ENCODE results near the gene NUMA1. TPM values are rescaled to one million over a fixed set of nuclear protein-coding genes. Genes with fewer than 3 reads are reported as not detected.

NUMA1 gene, protein sequence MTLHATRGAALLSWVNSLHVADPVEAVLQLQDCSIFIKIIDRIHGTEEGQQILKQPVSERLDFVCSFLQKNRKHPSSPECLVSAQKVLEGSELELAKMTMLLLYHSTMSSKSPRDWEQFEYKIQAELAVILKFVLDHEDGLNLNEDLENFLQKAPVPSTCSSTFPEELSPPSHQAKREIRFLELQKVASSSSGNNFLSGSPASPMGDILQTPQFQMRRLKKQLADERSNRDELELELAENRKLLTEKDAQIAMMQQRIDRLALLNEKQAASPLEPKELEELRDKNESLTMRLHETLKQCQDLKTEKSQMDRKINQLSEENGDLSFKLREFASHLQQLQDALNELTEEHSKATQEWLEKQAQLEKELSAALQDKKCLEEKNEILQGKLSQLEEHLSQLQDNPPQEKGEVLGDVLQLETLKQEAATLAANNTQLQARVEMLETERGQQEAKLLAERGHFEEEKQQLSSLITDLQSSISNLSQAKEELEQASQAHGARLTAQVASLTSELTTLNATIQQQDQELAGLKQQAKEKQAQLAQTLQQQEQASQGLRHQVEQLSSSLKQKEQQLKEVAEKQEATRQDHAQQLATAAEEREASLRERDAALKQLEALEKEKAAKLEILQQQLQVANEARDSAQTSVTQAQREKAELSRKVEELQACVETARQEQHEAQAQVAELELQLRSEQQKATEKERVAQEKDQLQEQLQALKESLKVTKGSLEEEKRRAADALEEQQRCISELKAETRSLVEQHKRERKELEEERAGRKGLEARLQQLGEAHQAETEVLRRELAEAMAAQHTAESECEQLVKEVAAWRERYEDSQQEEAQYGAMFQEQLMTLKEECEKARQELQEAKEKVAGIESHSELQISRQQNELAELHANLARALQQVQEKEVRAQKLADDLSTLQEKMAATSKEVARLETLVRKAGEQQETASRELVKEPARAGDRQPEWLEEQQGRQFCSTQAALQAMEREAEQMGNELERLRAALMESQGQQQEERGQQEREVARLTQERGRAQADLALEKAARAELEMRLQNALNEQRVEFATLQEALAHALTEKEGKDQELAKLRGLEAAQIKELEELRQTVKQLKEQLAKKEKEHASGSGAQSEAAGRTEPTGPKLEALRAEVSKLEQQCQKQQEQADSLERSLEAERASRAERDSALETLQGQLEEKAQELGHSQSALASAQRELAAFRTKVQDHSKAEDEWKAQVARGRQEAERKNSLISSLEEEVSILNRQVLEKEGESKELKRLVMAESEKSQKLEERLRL (N-terminal part only)
- 100 to 1,000 TPM; 232 to 355 (median 282) TPM for polyA plus RNA-seq (ENCODE audit: insufficient read length in 4 of 4)

GRCh38 chr11:72080326-72081183, at the start of gene NUMA1, which contains the start of gene LRRC51:
Gene NUMA1 (minus strand): TSS chr11:72080542. CDS start chr11:72035943, 44,599 bp downstream.
Gene LRRC51 (plus strand): TSS chr11:72080850. CDS start chr11:72089084, 8,234 bp downstream.
- peak; percentile 98 to 100 (median 100) for DNase-seq (ENCODE audit: low read depth in 4 of 4, low spot score in 2 of 4)

GRCh38 chr11:72129381-72129780, 49.0 kb upstream of the NUMA1 start:
- no peak for DNase-seq (ENCODE audit: low read depth in 4 of 4, low spot score in 2 of 4)

- no peak for DNase-seq (ENCODE audit: low read depth in 4 of 4, low spot score in 2 of 4)
Measured at GRCh38 chr11:72127923-72128322, 47.6 kb upstream of the NUMA1 start.

DNA sequence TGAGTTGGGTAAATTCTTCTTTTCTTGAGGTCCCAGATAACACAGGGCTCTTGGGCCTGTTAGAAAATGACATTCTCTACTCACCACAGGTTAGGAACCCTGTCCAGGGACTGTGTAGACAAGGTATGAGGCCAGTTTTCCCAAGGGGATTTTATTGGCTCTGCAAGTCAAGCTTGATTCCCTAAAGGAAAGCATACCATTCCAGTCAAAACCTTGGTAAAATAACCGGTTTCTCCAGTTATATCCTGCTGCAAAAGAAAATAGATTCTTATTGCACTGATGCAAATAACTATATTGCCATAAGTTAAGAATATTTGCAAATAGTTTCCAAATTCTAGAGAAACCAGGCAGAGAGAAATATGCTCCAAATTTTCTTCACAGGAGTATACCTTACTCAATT, 45.6 kb upstream of the NUMA1 start:
- no peak for DNase-seq (ENCODE audit: low read depth in 4 of 4, low spot score in 2 of 4)

- DNase-seq (ENCODE audit: low read depth in 4 of 4, low spot score in 2 of 4): no peak
Measured at GRCh38 chr11:72124046-72124445, 43.7 kb upstream of the NUMA1 start.

DNA sequence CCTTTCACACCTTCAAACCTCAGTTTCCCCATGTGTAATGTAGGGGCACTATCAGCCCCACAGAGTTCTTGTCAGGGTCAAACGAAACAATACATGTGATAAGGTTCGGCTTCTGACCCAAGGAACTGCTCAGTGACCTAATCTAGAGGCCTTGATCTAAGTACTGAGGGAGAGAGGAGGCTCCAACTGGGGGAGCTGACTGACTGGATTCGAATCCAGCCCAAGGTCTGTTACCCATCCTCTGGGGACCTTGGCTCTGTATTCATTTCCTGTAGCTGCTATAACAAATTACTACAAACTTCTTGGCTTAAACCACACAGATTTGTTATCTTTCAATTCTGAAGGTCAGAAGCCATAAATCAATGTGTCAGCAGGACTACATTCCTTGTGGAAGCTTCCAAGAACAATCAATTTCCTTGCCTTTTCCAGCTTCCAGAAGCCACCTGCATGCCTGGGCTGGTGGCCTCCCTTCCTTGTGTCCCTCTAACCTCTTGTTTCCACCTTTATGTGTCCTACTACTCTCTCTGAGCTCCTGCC, 42.8 kb upstream of the NUMA1 start:
- no peak for DNase-seq (ENCODE audit: low read depth in 4 of 4, low spot score in 2 of 4)

GRCh38 chr11:72122607-72123006, 42.3 kb upstream of the NUMA1 start:
- DNase-seq (ENCODE audit: low read depth in 4 of 4, low spot score in 2 of 4): no peak

GRCh38 chr11:72120930-72121329, 40.6 kb upstream of the NUMA1 start:
- no peak for DNase-seq (ENCODE audit: low read depth in 4 of 4, low spot score in 2 of 4)

DNA sequence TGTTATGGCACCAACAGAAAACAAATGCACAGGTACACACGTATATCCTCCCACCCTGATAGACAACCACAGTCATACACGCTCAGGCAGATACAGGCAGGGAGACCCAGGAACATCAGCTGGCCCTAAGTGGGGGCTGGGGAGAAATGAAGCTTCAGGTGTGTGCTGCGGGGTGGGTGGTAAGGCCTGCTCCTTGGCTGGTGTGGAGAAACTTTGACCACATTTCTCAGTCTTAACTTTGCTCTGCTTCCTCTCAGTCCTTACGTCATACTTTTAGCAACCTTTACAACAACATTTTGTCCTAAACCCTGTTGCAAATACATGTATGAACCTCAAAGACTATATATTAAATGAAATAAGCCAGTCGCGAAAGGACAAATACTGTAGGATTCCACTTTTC, 38.9 kb upstream of the NUMA1 start:
- DNase-seq (ENCODE audit: low read depth in 4 of 4, low spot score in 2 of 4): no peak

DNA sequence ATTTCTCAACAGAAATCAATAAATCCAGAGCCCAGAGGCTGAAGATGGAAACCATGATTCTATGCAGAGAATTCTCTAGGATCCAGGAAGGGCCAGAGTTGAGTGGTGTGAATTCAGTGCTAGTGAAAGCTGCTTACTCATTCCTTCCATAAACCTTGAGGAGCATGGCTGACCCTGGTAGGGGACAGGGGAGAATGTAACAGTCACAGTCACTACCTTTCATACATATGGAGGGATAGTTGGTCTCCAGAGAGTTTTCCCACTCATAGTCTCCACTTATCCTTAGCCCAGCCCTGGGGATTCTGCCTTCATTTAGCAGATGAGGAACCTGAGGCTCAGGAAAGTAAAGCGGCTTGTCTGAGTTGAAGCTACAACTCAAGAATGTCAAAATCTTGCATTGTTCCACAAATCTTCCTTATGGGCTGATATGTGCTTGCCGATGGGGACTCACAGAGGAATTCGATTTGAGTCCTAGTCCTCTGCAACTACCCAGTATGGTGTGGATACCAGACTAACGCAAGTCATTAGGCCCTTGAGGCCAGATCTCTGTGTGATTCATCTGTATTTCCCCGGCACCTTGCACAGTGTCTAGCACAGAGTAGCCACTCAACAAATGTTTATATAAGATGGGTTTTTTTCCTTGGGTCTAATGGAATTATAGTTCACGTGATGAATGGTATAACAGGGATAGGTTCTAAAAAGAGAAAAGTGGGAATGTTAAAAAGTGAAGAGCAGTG, 35.8 kb upstream of the NUMA1 start:
- DNase-seq (ENCODE audit: low read depth in 4 of 4, low spot score in 2 of 4): no peak

DNA sequence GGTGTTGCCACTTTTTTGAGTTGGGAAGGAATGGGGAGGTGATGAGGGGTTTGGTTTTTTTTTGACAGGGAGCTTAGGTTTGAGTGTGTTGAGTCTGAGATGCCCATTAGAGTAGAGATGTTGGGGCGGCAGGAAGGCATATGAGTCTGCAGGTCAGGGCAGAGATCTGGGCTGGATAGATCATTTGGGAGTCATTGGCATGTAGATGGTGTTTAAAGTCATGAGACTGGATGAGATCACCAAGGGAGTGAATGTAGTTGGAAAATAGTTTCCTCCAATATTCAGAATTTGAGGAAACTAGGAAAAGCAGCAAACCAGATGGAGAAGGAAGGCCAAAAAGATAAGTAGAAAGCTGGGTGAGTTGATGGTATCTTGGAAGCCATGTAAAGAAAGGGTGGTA, 34.2 kb upstream of the NUMA1 start:
- no peak for DNase-seq (ENCODE audit: low read depth in 4 of 4, low spot score in 2 of 4)

- DNase-seq (ENCODE audit: low read depth in 4 of 4, low spot score in 2 of 4): no peak
Measured at GRCh38 chr11:72112978-72113808, 32.9 kb upstream of the NUMA1 start.

- DNase-seq (ENCODE audit: low read depth in 4 of 4, low spot score in 2 of 4): peak; percentile 99 to 100 (median 100)
Measured at GRCh38 chr11:72112143-72112977, 32.0 kb upstream of the NUMA1 start, which contains the start of gene ANAPC15. Gene ANAPC15 (minus strand): TSS chr11:72112695. CDS start chr11:72111276, 1,419 bp downstream.

DNA sequence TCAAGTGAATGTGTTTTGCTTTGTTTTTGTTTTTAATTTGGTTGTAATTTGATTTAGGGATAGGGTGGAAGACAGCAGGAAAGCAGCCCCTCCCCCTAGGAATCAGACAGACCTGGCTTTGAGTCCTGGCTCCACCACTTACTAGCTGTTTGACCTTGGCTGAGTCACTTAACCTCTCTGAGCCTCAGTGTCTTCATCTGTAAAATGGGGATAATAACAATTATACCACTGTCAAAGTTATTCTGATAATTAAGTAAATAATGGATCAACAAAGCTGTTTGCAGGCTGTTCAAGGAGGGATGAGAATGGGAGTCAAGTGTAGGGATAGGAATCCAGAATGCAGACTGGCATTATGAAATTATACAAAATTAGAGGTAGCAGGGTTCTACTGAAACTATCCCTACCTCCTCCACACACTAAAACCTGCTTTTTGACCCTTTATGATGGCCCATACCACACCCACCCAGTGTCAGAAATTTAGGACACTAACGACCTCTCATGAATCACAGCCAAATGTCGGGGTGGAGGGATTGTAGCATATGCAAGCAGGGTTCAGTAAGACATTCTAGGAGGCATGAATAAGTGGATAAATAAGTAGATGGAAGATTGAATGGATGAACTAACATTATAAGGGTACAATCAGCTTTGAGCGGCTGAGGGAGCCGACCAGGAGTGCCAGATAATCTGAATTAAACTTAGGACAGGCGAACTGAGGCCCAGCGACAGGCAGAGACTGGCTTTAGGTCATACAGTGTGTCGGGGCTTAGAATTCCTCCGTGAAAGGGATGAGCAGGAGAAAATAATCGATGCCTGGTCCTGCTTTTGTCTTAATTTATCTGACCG, 31.2 kb upstream of the NUMA1 start:
- peak in 1 of 4 donors; percentile 16 for DNase-seq (ENCODE audit: low read depth in 4 of 4, low spot score in 2 of 4)

DNA sequence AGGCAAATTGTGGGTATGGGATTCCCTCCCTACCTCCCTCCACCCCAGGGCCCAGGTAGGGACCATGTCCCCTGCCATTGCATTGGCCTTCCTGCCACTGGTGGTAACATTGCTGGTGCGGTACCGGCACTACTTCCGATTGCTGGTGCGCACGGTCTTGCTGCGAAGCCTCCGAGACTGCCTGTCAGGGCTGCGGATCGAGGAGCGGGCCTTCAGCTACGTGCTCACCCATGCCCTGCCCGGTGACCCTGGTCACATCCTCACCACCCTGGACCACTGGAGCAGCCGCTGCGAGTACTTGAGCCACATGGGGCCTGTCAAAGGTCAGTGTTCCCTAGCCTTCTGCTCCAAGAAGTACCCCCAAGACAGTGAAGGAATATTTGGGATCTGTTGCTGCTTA, 25.5 kb upstream of the NUMA1 start, which contains the start of gene TOMT:
Gene TOMT, plus strand, starts transcription at position 37 of the 400 bp plus-strand sequence. Its CDS starts 28 bp downstream, at position 65.
- no peak for DNase-seq (ENCODE audit: low read depth in 4 of 4, low spot score in 2 of 4)

- DNase-seq (ENCODE audit: low read depth in 4 of 4, low spot score in 2 of 4): no peak
Measured at GRCh38 chr11:72103754-72104167, 23.4 kb upstream of the NUMA1 start.

Data from left renal cortex interstitium (tissue), 4 donors.